Measurements from ENCODE around the gene ALAS2.

GRCh38 chrX:55074851-55075467 is 44.2 kb upstream of the ALAS2 start, which contains the start of gene PAGE2B:
- TF ChIP-seq CTCF (IDR thresholded peaks at IDR 0.05) (no peak), POLR2A (IDR thresholded peaks at IDR 0.05) (no peak)

Data from prostate gland (tissue), 2 donors.